GM12801 (cell line): ENCODE data around the gene TDRD12.

ENCODE experiments used
- CTCF ChIP-seq: IDR thresholded peaks from one replicate; pipeline ENCODE4 v1.5.1; 2011; ENCODE audit warnings: control low read depth; ENCODE audit not compliant: insufficient read length; ENCODE audit errors: extremely low read depth

The TDRD12 gene

GRCh38 chr19:32789429-32789828 lies 69.9 kb downstream of the TDRD12 start:
- no peak for TF ChIP-seq CTCF

DNA sequence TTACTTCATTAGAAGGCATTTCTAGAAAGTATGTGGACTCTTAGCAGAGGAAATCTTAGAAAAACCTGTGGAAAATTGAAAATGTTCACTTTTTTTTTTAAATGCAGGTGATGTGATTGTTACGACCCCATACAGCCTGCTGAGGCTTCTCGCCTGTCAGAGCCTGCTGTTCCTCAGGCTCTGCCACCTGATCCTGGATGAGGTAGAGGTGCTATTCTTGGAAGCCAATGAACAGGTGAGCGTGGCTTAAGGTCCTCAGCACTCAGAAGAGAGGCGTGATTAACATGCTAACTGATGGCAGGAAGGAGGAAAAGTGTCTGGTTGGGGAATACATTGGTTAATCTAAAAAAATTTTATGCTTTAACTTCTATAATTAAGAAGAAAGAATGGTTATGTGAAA lies 78.6 kb downstream of the TDRD12 start:
- no peak for TF ChIP-seq CTCF

DNA sequence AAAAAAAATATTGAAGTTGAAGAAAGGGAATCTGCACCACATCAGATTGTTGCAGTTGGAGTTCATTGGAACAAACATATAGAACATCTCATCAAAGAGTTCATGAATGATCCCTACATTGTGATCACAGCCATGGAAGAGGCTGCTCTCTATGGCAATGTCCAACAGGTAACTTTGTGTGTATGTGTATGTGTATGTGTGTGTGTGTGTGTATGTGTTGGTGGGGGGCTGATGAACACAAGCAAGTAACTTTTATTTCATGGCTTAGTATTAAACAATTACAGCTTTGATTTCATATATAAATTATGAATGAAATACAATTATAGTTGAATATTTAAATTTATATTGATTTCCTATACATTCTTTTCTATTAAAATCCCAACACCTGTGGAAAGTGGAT lies 80.6 kb downstream of the TDRD12 start:
- no peak for TF ChIP-seq CTCF

DNA sequence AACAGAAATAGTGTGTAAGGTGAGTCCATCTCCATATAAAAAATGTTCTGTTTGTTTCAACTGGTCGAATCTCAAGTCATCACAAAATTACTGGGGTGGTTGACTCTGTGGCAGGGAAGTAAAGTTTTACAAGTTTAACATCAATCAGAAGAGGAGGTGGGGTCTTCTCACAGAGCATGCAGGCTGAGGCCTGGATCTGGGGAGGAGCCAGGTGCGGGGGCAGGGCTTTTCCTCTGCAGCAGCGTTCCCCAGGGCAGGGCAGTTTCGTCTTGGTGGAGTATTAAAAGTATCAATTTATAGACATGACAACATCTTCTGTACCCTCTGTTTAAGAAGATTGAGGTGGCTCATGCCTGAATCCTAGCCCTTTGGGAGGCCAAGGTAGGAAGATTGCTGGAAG lies 81.2 kb downstream of the TDRD12 start:
- no peak for TF ChIP-seq CTCF

GRCh38 chr19:32802840-32803239 lies 83.3 kb downstream of the TDRD12 start:
- no peak for TF ChIP-seq CTCF

- TF ChIP-seq CTCF = no peak
These were observed 88.7 kb downstream of the TDRD12 start for GRCh38 chr19:32808236-32808635.

DNA sequence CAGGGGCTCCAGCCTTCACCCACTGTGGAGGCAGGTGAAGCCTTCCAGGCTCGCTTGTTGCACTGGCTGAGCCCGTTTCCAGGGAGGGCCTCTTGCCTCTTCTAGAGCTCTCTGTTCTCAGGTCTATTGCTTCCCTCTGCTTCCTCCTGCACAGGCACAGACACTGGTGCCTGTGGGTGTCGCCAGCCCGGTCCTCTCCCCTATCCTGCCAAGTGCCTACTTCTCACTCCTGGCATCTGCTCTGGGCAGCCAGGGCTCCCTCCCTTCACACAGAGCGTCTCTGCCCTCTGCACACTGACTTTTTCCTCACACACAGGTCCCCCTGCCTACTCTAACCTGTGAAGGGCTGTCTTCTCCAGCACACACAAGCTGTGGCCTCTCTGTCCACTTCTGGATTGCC lies 89.7 kb downstream of the TDRD12 start:
- no peak for TF ChIP-seq CTCF

DNA sequence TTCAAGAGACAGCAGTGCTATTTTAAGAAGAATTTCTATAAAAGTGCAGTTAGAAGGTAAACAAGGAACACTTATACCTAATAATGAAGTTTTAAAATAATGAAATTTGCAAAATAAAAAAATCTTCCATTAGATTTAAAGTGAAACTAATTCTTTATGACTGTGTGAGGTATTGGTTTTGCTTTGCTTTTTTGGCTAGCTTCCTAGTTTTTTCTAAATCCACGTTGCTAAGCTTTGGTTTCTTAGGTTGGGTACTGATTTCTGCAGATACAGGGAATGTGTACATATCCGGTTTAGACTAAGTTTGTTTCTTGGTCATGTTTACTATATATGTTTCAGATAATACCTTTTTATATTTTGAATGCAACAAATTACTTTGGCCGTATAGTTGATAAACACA lies 90.2 kb downstream of the TDRD12 start:
- no peak for TF ChIP-seq CTCF
